Measurements from ENCODE around the gene SIGLEC10. TPM values are rescaled to one million over a fixed set of nuclear protein-coding genes. Genes with fewer than 3 reads are reported as not detected.
A peak's percentile ranks its signal among the peaks of the same experiment; 100 is the strongest.

SIGLEC10 gene
- total and polyA plus RNA-seq, 9 of the 15 experiments (the other 6 are each of a cell fraction or from before 2014, with no cell fraction given): 0.10 to 1.8 (median 0.82) TPM

- TF ChIP-seq KAT7 (CRISPR knock-in tag; IDR thresholded peaks at IDR 0.05; ENCODE audit: borderline replicate concordance) (peak; percentile 90; the same call in 1 of the 2 replicates), GTF3C2 (IDR thresholded peaks at IDR 0.05; ENCODE audit: borderline replicate concordance, extremely low read depth, insufficient read length) (no peak), ZNF644 (tag; IDR thresholded peaks at IDR 0.05; ENCODE audit: low read depth) (0 out of 2 replicates have a peak, but pooled peaks have one; percentile 42), ZNF778 (CRISPR knock-in tag; IDR thresholded peaks at IDR 0.05) (no peak), PHF20 (IDR thresholded peaks at IDR 0.05; ENCODE audit: partially characterized antibody) (no peak), NRF1 (conservative IDR thresholded peaks at IDR 0.05 in 1 of 2, IDR thresholded peaks at IDR 0.05 in 1 of 2) (no peak), EWSR1 (IDR thresholded peaks at IDR 0.05; ENCODE audit: borderline replicate concordance, low read depth, partially characterized antibody) (no peak), STAG1 (CRISPR knock-in tag; IDR thresholded peaks at IDR 0.05; ENCODE audit: borderline replicate concordance) (peak; percentile 99), ZNF224 (CRISPR knock-in tag; IDR thresholded peaks at IDR 0.05) (peak; percentile 92; the same call in 1 of the 2 replicates), ZNF695 (CRISPR knock-in tag; IDR thresholded peaks at IDR 0.05) (no peak), ADNP (tag; IDR thresholded peaks at IDR 0.05) (no peak), POLR2G (IDR thresholded peaks at IDR 0.05; ENCODE audit: low read depth, low read length) (peak; percentile 23; the same call in 1 of the 2 replicates), CSDE1 (IDR thresholded peaks at IDR 0.05) (no peak), XRCC5 (IDR thresholded peaks at IDR 0.05; ENCODE audit: low read depth, low read length) (peak; percentile 97), POLR2B (IDR thresholded peaks at IDR 0.05; ENCODE audit: low read depth, partially characterized antibody) (no peak), SNRNP70 (optimal IDR thresholded peaks at IDR 0.05; ENCODE audit: low read depth, low read length) (no peak), ARNT (IDR thresholded peaks at IDR 0.05) (no peak), SMARCC2 (IDR thresholded peaks at IDR 0.05; ENCODE audit: low read depth) (no peak), ZNF584 (CRISPR knock-in tag; IDR thresholded peaks at IDR 0.05; ENCODE audit: low read depth) (no peak), HMGXB4 (CRISPR knock-in tag; IDR thresholded peaks at IDR 0.05) (peak; percentile 98)
- TF ChIP-seq, protein P1, sequence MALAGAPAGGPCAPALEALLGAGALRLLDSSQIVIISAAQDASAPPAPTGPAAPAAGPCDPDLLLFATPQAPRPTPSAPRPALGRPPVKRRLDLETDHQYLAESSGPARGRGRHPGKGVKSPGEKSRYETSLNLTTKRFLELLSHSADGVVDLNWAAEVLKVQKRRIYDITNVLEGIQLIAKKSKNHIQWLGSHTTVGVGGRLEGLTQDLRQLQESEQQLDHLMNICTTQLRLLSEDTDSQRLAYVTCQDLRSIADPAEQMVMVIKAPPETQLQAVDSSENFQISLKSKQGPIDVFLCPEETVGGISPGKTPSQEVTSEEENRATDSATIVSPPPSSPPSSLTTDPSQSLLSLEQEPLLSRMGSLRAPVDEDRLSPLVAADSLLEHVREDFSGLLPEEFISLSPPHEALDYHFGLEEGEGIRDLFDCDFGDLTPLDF (CRISPR knock-in tag; IDR thresholded peaks at IDR 0.05): peak; percentile 98
- TF ChIP-seq, protein P2, sequence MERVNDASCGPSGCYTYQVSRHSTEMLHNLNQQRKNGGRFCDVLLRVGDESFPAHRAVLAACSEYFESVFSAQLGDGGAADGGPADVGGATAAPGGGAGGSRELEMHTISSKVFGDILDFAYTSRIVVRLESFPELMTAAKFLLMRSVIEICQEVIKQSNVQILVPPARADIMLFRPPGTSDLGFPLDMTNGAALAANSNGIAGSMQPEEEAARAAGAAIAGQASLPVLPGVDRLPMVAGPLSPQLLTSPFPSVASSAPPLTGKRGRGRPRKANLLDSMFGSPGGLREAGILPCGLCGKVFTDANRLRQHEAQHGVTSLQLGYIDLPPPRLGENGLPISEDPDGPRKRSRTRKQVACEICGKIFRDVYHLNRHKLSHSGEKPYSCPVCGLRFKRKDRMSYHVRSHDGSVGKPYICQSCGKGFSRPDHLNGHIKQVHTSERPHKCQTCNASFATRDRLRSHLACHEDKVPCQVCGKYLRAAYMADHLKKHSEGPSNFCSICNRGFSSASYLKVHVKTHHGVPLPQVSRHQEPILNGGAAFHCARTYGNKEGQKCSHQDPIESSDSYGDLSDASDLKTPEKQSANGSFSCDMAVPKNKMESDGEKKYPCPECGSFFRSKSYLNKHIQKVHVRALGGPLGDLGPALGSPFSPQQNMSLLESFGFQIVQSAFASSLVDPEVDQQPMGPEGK (CRISPR knock-in tag; IDR thresholded peaks at IDR 0.05; ENCODE audit: borderline replicate concordance): no peak
Observed at GRCh38 chr19:51422053-51422448, 4.6 kb upstream of the SIGLEC10 start (continued).

Measured in K562 (cell line).